Measurements from ENCODE around the gene KRT84. TPM values are rescaled to one million over a fixed set of nuclear protein-coding genes. Genes with fewer than 3 reads are reported as not detected.

The KRT84 gene
- total RNA-seq, 3 donors from 2014 or later = not detected

- Mint-ChIP-seq H3K9me3 (no peaks in the 10 kb centered on the region), H3K4me1 (ENCODE audit: low read depth) (no peaks in the 10 kb centered on the region), H3K27me3 (ENCODE audit: low read depth) (peaks cover 13% of the 10 kb centered on the region), H3K4me3 (no peak overlapping the region), H3K36me3 (ENCODE audit: insufficient read depth) (no peaks in the 10 kb centered on the region)
- no peak for ATAC-seq
- no peak for DNase-seq
Observed at GRCh38 chr12:52401926-52402325, 16.5 kb upstream of the KRT84 start.

- H3K4me1 Mint-ChIP-seq (ENCODE audit: low read depth) = no peaks in the 10 kb centered on the region
- H3K9me3 Mint-ChIP-seq = no peaks in the 10 kb centered on the region
- H3K4me3 Mint-ChIP-seq = no peak overlapping the region
- no peak for ATAC-seq
- no peaks in the 10 kb centered on the region for H3K36me3 Mint-ChIP-seq (ENCODE audit: insufficient read depth)
- peaks cover 13% of the 10 kb centered on the region for H3K27me3 Mint-ChIP-seq (ENCODE audit: low read depth)
- no peak for DNase-seq
Observed at GRCh38 chr12:52401526-52401925, 16.1 kb upstream of the KRT84 start.

GRCh38 chr12:52400906-52401305, 15.5 kb upstream of the KRT84 start:
- Mint-ChIP-seq H3K36me3 (ENCODE audit: insufficient read depth) (no peaks in the 10 kb centered on the region), H3K27me3 (ENCODE audit: low read depth) (peaks cover 13% of the 10 kb centered on the region), H3K4me1 (ENCODE audit: low read depth) (no peaks in the 10 kb centered on the region), H3K9me3 (no peaks in the 10 kb centered on the region), H3K4me3 (no peak overlapping the region)
- ATAC-seq = no peak
- no peak for DNase-seq

GRCh38 chr12:52399756-52400155, 14.3 kb upstream of the KRT84 start:
- H3K27me3 Mint-ChIP-seq (ENCODE audit: low read depth) = peaks cover 13% of the 10 kb centered on the region
- DNase-seq (no peak), ATAC-seq (no peak)
- H3K4me3 Mint-ChIP-seq = no peak overlapping the region
- no peaks in the 10 kb centered on the region for H3K9me3 Mint-ChIP-seq
- no peaks in the 10 kb centered on the region for H3K36me3 Mint-ChIP-seq (ENCODE audit: insufficient read depth)
- no peaks in the 10 kb centered on the region for H3K4me1 Mint-ChIP-seq (ENCODE audit: low read depth)

- H3K36me3 Mint-ChIP-seq (ENCODE audit: insufficient read depth) = no peaks in the 10 kb centered on the region
- no peaks in the 10 kb centered on the region for H3K9me3 Mint-ChIP-seq
- H3K4me3 Mint-ChIP-seq = no peak overlapping the region
- ATAC-seq (no peak), DNase-seq (no peak)
- peaks cover 14% of the 10 kb centered on the region for H3K27me3 Mint-ChIP-seq (ENCODE audit: low read depth)
- no peaks in the 10 kb centered on the region for H3K4me1 Mint-ChIP-seq (ENCODE audit: low read depth)
Observed at GRCh38 chr12:52398176-52398575, 12.7 kb upstream of the KRT84 start.

GRCh38 chr12:52396656-52397055, 11.2 kb upstream of the KRT84 start:
- no peaks in the 10 kb centered on the region for H3K9me3 Mint-ChIP-seq
- peaks cover 13% of the 10 kb centered on the region for H3K27me3 Mint-ChIP-seq (ENCODE audit: low read depth)
- no peak overlapping the region for H3K4me3 Mint-ChIP-seq
- no peaks in the 10 kb centered on the region for H3K36me3 Mint-ChIP-seq (ENCODE audit: insufficient read depth)
- ATAC-seq (no peak), DNase-seq (no peak)
- H3K4me1 Mint-ChIP-seq (ENCODE audit: low read depth) = no peaks in the 10 kb centered on the region

- H3K4me3 Mint-ChIP-seq = no peak overlapping the region
- no peak for DNase-seq
- H3K36me3 Mint-ChIP-seq (ENCODE audit: insufficient read depth) = no peaks in the 10 kb centered on the region
- no peak for ATAC-seq
- peaks cover 13% of the 10 kb centered on the region for H3K27me3 Mint-ChIP-seq (ENCODE audit: low read depth)
- H3K4me1 Mint-ChIP-seq (ENCODE audit: low read depth) = no peaks in the 10 kb centered on the region
- no peaks in the 10 kb centered on the region for H3K9me3 Mint-ChIP-seq
Observed at GRCh38 chr12:52395761-52396434, 10.4 kb upstream of the KRT84 start.

GRCh38 chr12:52394836-52395405, 9.5 kb upstream of the KRT84 start:
- DNase-seq (no peak), ATAC-seq (no peak)
- Mint-ChIP-seq H3K36me3 (ENCODE audit: insufficient read depth) (no peaks in the 10 kb centered on the region), H3K4me1 (ENCODE audit: low read depth) (no peaks in the 10 kb centered on the region), H3K4me3 (no peak overlapping the region), H3K9me3 (no peaks in the 10 kb centered on the region), H3K27me3 (ENCODE audit: low read depth) (peaks cover 8% of the 10 kb centered on the region)

GRCh38 chr12:52392465-52393007, 7.1 kb upstream of the KRT84 start:
- no peak for ATAC-seq
- Mint-ChIP-seq H3K4me1 (ENCODE audit: low read depth) (no peaks in the 10 kb centered on the region), H3K4me3 (no peak overlapping the region), H3K9me3 (no peaks in the 10 kb centered on the region), H3K27me3 (ENCODE audit: low read depth) (peaks cover 9% of the 10 kb centered on the region), H3K36me3 (ENCODE audit: insufficient read depth) (no peaks in the 10 kb centered on the region)
- no peak for DNase-seq

- no peaks in the 10 kb centered on the region for H3K36me3 Mint-ChIP-seq (ENCODE audit: insufficient read depth)
- no peak overlapping the region for H3K4me3 Mint-ChIP-seq
Observed at GRCh38 chr12:52391618-52392002, 6.2 kb upstream of the KRT84 start.

GRCh38 chr12:52390739-52391617, 5.5 kb upstream of the KRT84 start:
- Mint-ChIP-seq H3K9me3 (no peaks in the 10 kb centered on the region), H3K27me3 (ENCODE audit: low read depth) (peaks cover 9% of the 10 kb centered on the region), H3K36me3 (ENCODE audit: insufficient read depth) (no peaks in the 10 kb centered on the region), H3K4me3 (no peak overlapping the region), H3K4me1 (ENCODE audit: low read depth) (no peaks in the 10 kb centered on the region)
- DNase-seq (no peak), ATAC-seq (no peak)

More at GRCh38 chr12:52391618-52392002, 6.2 kb upstream of the KRT84 start:
- Mint-ChIP-seq H3K4me1 (ENCODE audit: low read depth) (no peaks in the 10 kb centered on the region), H3K27me3 (ENCODE audit: low read depth) (peaks cover 9% of the 10 kb centered on the region), H3K9me3 (no peaks in the 10 kb centered on the region)
- DNase-seq = no peak
- ATAC-seq = no peak

GRCh38 chr12:52389313-52390207, 4.1 kb upstream of the KRT84 start:
- no peaks in the 10 kb centered on the region for H3K9me3 Mint-ChIP-seq
- H3K4me1 Mint-ChIP-seq (ENCODE audit: low read depth) = no peaks in the 10 kb centered on the region
- no peak for ATAC-seq
- DNase-seq = no peak
- peaks cover 8% of the 10 kb centered on the region for H3K27me3 Mint-ChIP-seq (ENCODE audit: low read depth)
- H3K36me3 Mint-ChIP-seq (ENCODE audit: insufficient read depth) = no peaks in the 10 kb centered on the region
- H3K4me3 Mint-ChIP-seq = no peak overlapping the region

- DNase-seq = no peak
- H3K4me3 Mint-ChIP-seq = no peak overlapping the region
Observed at GRCh38 chr12:52387859-52388258, 2.4 kb upstream of the KRT84 start.

GRCh38 chr12:52383331-52383730, 2.1 kb downstream of the KRT84 start:
- H3K9me3 Mint-ChIP-seq = no peaks in the 10 kb centered on the region
- DNase-seq = no peak

More at GRCh38 chr12:52387859-52388258, 2.4 kb upstream of the KRT84 start:
- no peaks in the 10 kb centered on the region for H3K9me3 Mint-ChIP-seq
- peaks cover 4% of the 10 kb centered on the region for H3K4me1 Mint-ChIP-seq (ENCODE audit: low read depth)
- H3K27me3 Mint-ChIP-seq (ENCODE audit: low read depth) = peaks cover 7% of the 10 kb centered on the region
- H3K36me3 Mint-ChIP-seq (ENCODE audit: insufficient read depth) = no peaks in the 10 kb centered on the region
- no peak for ATAC-seq

More at GRCh38 chr12:52383331-52383730, 2.1 kb downstream of the KRT84 start:
- no peak overlapping the region for H3K4me3 Mint-ChIP-seq
- no peaks in the 10 kb centered on the region for H3K36me3 Mint-ChIP-seq (ENCODE audit: insufficient read depth)
- H3K4me1 Mint-ChIP-seq (ENCODE audit: low read depth) = peaks cover 9% of the 10 kb centered on the region
- ATAC-seq = no peak
- H3K27me3 Mint-ChIP-seq (ENCODE audit: low read depth) = peaks cover 6% of the 10 kb centered on the region

Measured in activated T-cell treated with anti-CD3 and anti-CD28 coated beads, Interleukin-2, amount 50 U/mL, for 4 hours (primary cell).